Cardiac muscle cell (in vitro differentiated cells and primary cell): ENCODE measurements around the gene AMFR. TPM values are rescaled to one million over a fixed set of nuclear protein-coding genes. Genes with fewer than 3 reads are reported as not detected.

Experiments
- DNase-seq, 2 donors: peaks; one replicate each; pipeline versions ENCODE4 v3.0.0 to v3.0.0-alpha.2; 2010 to 2017; ENCODE audit warnings: low read depth in 1 of 2, low spot score in 1 of 2
- H3K27ac ChIP-seq: fragments of 200-600 bp; sonication (generic); 2 replicates; pipeline ENCODE4 v1.5.1; 2016
- H3K27me3 ChIP-seq: fragments of 200-600 bp; sonication (generic); 2 replicates; pipeline ENCODE4 v1.6.0; 2016; ENCODE audit warnings: control low read depth
- H3K36me3 ChIP-seq: fragments of 200-600 bp; sonication (generic); 2 replicates; pipeline ENCODE4 v1.5.1; 2016; ENCODE audit warnings: control low read depth
- H3K4me1 ChIP-seq: fragments of 200-600 bp; sonication (generic); 2 replicates; pipeline ENCODE4 v1.8.1; 2017; ENCODE audit warnings: low read depth, mild to moderate bottlenecking, mixed run types
- H3K4me3 ChIP-seq: fragments of 200-600 bp; sonication (generic); 2 replicates; pipeline ENCODE4 v1.5.1; 2016; ENCODE audit warnings: mild to moderate bottlenecking
- H3K9me3 ChIP-seq: fragments of 200-600 bp; sonication (generic); 2 replicates; pipeline ENCODE4 v1.5.1; 2017; ENCODE audit warnings: low read depth, mild to moderate bottlenecking, control low read depth
- CTCF ChIP-seq: IDR thresholded peaks from 2 replicates; pipeline ENCODE4 v1.5.1; 2012; ENCODE audit warnings: low read depth, mild to moderate bottlenecking, low read length
- polyA plus RNA-seq: library from polyadenylated mRNA; unstranded; fragments of >200 nt; fragmentation: Nextera tagmentation; extraction: Ambion mirVana; gene quantifications from 2 replicates; pipeline ENCODE4 v1.2.1, GENCODE V29; 2016
- total RNA-seq: library from RNA; depleted of rRNA; stranded (reverse); fragments of >200 nt; gene quantifications from 2 replicates; pipeline ENCODE4 v1.2.3, GENCODE V29; 2016

The AMFR gene
- total and polyA plus RNA-seq, 2 experiments from 2014 or later, result 52.7 to 157 TPM

GRCh38 chr16:56411624-56412023 lies 13.7 kb downstream of the AMFR start:
- DNase-seq, result no peak
- TF ChIP-seq CTCF, result no peak
- no peak overlapping the region for H3K4me3 ChIP-seq
- H3K4me1 ChIP-seq, result peaks cover 5% of the 10 kb centered on the region
- H3K27me3 ChIP-seq, result no peaks in the 10 kb centered on the region
- H3K9me3 ChIP-seq, result no peaks in the 10 kb centered on the region
- peaks cover 17% of the 10 kb centered on the region for H3K36me3 ChIP-seq
- H3K27ac ChIP-seq, result no peak overlapping the region

GRCh38 chr16:56411123-56411522 lies 14.2 kb downstream of the AMFR start:
- TF ChIP-seq CTCF, result no peak
- no peak for DNase-seq
- Histone ChIP-seq H3K27ac (no peak overlapping the region), H3K9me3 (no peaks in the 10 kb centered on the region), H3K27me3 (no peaks in the 10 kb centered on the region), H3K4me3 (no peak overlapping the region), H3K36me3 (peaks cover 19% of the 10 kb centered on the region), H3K4me1 (peaks cover 5% of the 10 kb centered on the region)

- peaks cover 32% of the 10 kb centered on the region for H3K36me3 ChIP-seq
- no peaks in the 10 kb centered on the region for H3K9me3 ChIP-seq
- TF ChIP-seq CTCF, result no peak
- DNase-seq, result peak in 1 of 2 donors; percentile 53
- H3K4me1 ChIP-seq, result no peaks in the 10 kb centered on the region
- no peak overlapping the region for H3K4me3 ChIP-seq
- H3K27ac ChIP-seq, result no peak overlapping the region
- no peaks in the 10 kb centered on the region for H3K27me3 ChIP-seq
Measured at GRCh38 chr16:56409195-56409594, 16.1 kb downstream of the AMFR start.

- Histone ChIP-seq H3K36me3 (peaks cover 38% of the 10 kb centered on the region), H3K9me3 (no peaks in the 10 kb centered on the region)
- no peak for TF ChIP-seq CTCF
Measured at GRCh38 chr16:56408379-56409098, 16.8 kb downstream of the AMFR start.

GRCh38 chr16:56405977-56406672 lies 19.2 kb downstream of the AMFR start:
- Histone ChIP-seq H3K4me3 (no peak overlapping the region), H3K27me3 (no peaks in the 10 kb centered on the region), H3K36me3 (peaks cover 59% of the 10 kb centered on the region), H3K4me1 (no peaks in the 10 kb centered on the region), H3K27ac (no peak overlapping the region), H3K9me3 (no peaks in the 10 kb centered on the region)
- DNase-seq, result no peak
- no peak for TF ChIP-seq CTCF

More at GRCh38 chr16:56408379-56409098, 16.8 kb downstream of the AMFR start:
- Histone ChIP-seq H3K27ac (no peak overlapping the region), H3K27me3 (no peaks in the 10 kb centered on the region), H3K4me1 (no peaks in the 10 kb centered on the region), H3K4me3 (no peak overlapping the region)
- no peak for DNase-seq
